KMS-11 (cell line): ENCODE data around the gene PTGES2.

Experiments used
- H2AFZ ChIP-seq: fragments of 200-600 bp; sonication (generic); 2 replicates; pipeline ENCODE4 v1.6.1; 2016; ENCODE audit warnings: antibody characterized with exemption, mixed run types, low read depth
- H3K27ac ChIP-seq: fragments of 200-600 bp; sonication (generic); 2 replicates; pipeline ENCODE4 v1.6.1; 2016; ENCODE audit warnings: mild to moderate bottlenecking, mixed run types
- H3K27me3 ChIP-seq: fragments of 200-600 bp; sonication (generic); 2 replicates; pipeline ENCODE4 v1.6.1; 2017; ENCODE audit warnings: mild to moderate bottlenecking, low read depth, mixed run types, moderate library complexity; ENCODE audit not compliant: insufficient read depth
- H3K36me3 ChIP-seq: fragments of 200-600 bp; sonication (generic); 2 replicates; pipeline ENCODE4 v1.6.1; 2017; ENCODE audit warnings: mild to moderate bottlenecking, mixed run types; ENCODE audit not compliant: insufficient read depth
- H3K4me1 ChIP-seq: fragments of 200-600 bp; sonication (generic); 2 replicates; pipeline ENCODE4 v1.6.1; 2016; ENCODE audit warnings: mild to moderate bottlenecking, low read depth, mixed run types; ENCODE audit not compliant: poor library complexity, severe bottlenecking
- H3K4me2 ChIP-seq: fragments of 200-600 bp; sonication (generic); 2 replicates; pipeline ENCODE4 v1.7.0; 2016; ENCODE audit warnings: mild to moderate bottlenecking, mixed run types
- H3K4me3 ChIP-seq: fragments of 200-600 bp; sonication (generic); IDR thresholded peaks from 2 replicates; pipeline ENCODE4 v1.6.1; 2017; ENCODE audit warnings: low read depth, low read length, mixed read lengths; ENCODE audit not compliant: insufficient read depth
- H3K79me2 ChIP-seq: fragments of 200-600 bp; sonication (generic); 2 replicates; pipeline ENCODE4 v1.6.1; 2016; ENCODE audit warnings: low read depth, mixed run types; ENCODE audit not compliant: insufficient read depth
- H3K9ac ChIP-seq: fragments of 200-600 bp; sonication (generic); 2 replicates; pipeline ENCODE4 v1.6.1; 2016; ENCODE audit warnings: mild to moderate bottlenecking, mixed run types
- H4K20me1 ChIP-seq: fragments of 200-600 bp; sonication (generic); 2 replicates; pipeline ENCODE4 v1.6.1; 2016; ENCODE audit warnings: mild to moderate bottlenecking, mixed run types; ENCODE audit not compliant: insufficient read depth
- CTCF ChIP-seq: fragments of 200-600 bp; sonication (generic); conservative IDR thresholded peaks from 2 replicates; pipeline ENCODE4 v1.6.1; 2017; ENCODE audit warnings: low read depth, mild to moderate bottlenecking, antibody characterized with exemption, low read length, moderate library complexity, mixed read lengths

Gene PTGES2

GRCh38 chr9:128166169-128166568, 38.6 kb upstream of the PTGES2 start:
- Histone ChIP-seq H4K20me1 (no peaks in the 10 kb centered on the region), H3K27me3 (no peaks in the 10 kb centered on the region), H3K4me2 (no peak overlapping the region), H2AFZ (no peak overlapping the region), H3K79me2 (no peaks in the 10 kb centered on the region), H3K4me3 (no peak overlapping the region), H3K36me3 (no peaks in the 10 kb centered on the region), H3K9ac (no peak overlapping the region), H3K4me1 (peaks cover 1% of the 10 kb centered on the region), H3K27ac (no peak overlapping the region)
- no peak for TF ChIP-seq CTCF

GRCh38 chr9:128164307-128164885, 36.9 kb upstream of the PTGES2 start:
- Histone ChIP-seq H3K4me2 (no peak overlapping the region), H3K9ac (no peak overlapping the region), H3K36me3 (no peaks in the 10 kb centered on the region)

GRCh38 chr9:128163523-128164306, 36.2 kb upstream of the PTGES2 start:
- no peaks in the 10 kb centered on the region for H4K20me1 ChIP-seq
- TF ChIP-seq CTCF, result no peak
- no peaks in the 10 kb centered on the region for H3K79me2 ChIP-seq
- H2AFZ ChIP-seq, result no peak overlapping the region
- no peak overlapping the region for H3K9ac ChIP-seq
- no peak overlapping the region for H3K4me3 ChIP-seq
- H3K4me1 ChIP-seq, result peaks cover 5% of the 10 kb centered on the region
- H3K4me2 ChIP-seq, result no peak overlapping the region
- H3K27me3 ChIP-seq, result no peaks in the 10 kb centered on the region
- no peak overlapping the region for H3K27ac ChIP-seq
- no peaks in the 10 kb centered on the region for H3K36me3 ChIP-seq

More at GRCh38 chr9:128164307-128164885, 36.9 kb upstream of the PTGES2 start:
- Histone ChIP-seq H3K79me2 (no peaks in the 10 kb centered on the region), H3K27me3 (no peaks in the 10 kb centered on the region), H4K20me1 (no peaks in the 10 kb centered on the region), H2AFZ (no peak overlapping the region), H3K4me1 (peaks cover 5% of the 10 kb centered on the region), H3K4me3 (no peak overlapping the region), H3K27ac (no peak overlapping the region)
- no peak for TF ChIP-seq CTCF

- Histone ChIP-seq H3K4me1 (peaks cover 5% of the 10 kb centered on the region), H3K27me3 (no peaks in the 10 kb centered on the region), H3K4me2 (no peak overlapping the region), H3K36me3 (no peaks in the 10 kb centered on the region), H3K9ac (no peak overlapping the region), H3K27ac (no peak overlapping the region), H2AFZ (no peak overlapping the region), H3K4me3 (no peak overlapping the region), H4K20me1 (no peaks in the 10 kb centered on the region), H3K79me2 (no peaks in the 10 kb centered on the region)
- TF ChIP-seq CTCF, result no peak
Observed at GRCh38 chr9:128163027-128163515, 35.5 kb upstream of the PTGES2 start.
